Neural progenitor cell (in vitro differentiated cells): ENCODE results near the gene SIAH3. TPM values are rescaled to one million over a fixed set of nuclear protein-coding genes. Genes with fewer than 3 reads are reported as not detected.
"Not testable (repeated sequence)": the region's sequence is repeated elsewhere in the genome, so short reads cannot be mapped to it uniquely, and the experiment has no call there.

Source experiments
- DNase-seq: peaks from one replicate; pipeline ENCODE4 v3.0.0-alpha.2; 2016; ENCODE audit warnings: low spot score
- H2AFZ ChIP-seq: fragments of 200-600 bp; sonication (generic); replicated peaks from 2 replicates; pipeline ENCODE4 v1.6.1; 2016; ENCODE audit warnings: antibody characterized with exemption
- H3F3A ChIP-seq: fragments of 200-600 bp; sonication (generic); 2 replicates; pipeline ENCODE4 v1.6.1; 2016; ENCODE audit warnings: antibody characterized with exemption, low read depth
- H3K27ac ChIP-seq: fragments of 200-600 bp; sonication (generic); 2 replicates; pipeline ENCODE4 v1.5.1; 2016; ENCODE audit warnings: mild to moderate bottlenecking
- H3K27me3 ChIP-seq: fragments of 200-600 bp; sonication (generic); 2 replicates; pipeline ENCODE4 v1.6.1; 2016; ENCODE audit warnings: mild to moderate bottlenecking, moderate library complexity
- H3K36me3 ChIP-seq: fragments of 200-600 bp; sonication (generic); 2 replicates; pipeline ENCODE4 v1.5.1; 2016
- H3K4me1 ChIP-seq: fragments of 200-600 bp; sonication (generic); 2 replicates; pipeline ENCODE4 v1.6.1; 2016; ENCODE audit warnings: mixed run types
- H3K4me2 ChIP-seq: fragments of 200-600 bp; sonication (generic); 2 replicates; pipeline ENCODE4 v1.6.1; 2016
- H3K4me3 ChIP-seq: fragments of 200-600 bp; sonication (generic); 2 replicates; pipeline ENCODE4 v1.5.1; 2016
- H3K79me2 ChIP-seq: fragments of 200-600 bp; sonication (generic); 2 replicates; pipeline ENCODE4 v1.6.1; 2016; ENCODE audit warnings: low read depth
- H3K9ac ChIP-seq: fragments of 200-600 bp; sonication (generic); 2 replicates; pipeline ENCODE4 v1.6.1; 2016
- H3K9me3 ChIP-seq: fragments of 200-600 bp; sonication (generic); 2 replicates; pipeline ENCODE4 v1.5.1; 2016; ENCODE audit warnings: low read depth
- H4K20me1 ChIP-seq: fragments of 200-600 bp; sonication (generic); 2 replicates; pipeline ENCODE4 v1.6.1; 2016; ENCODE audit warnings: low read depth
- H3K27ac Mint-ChIP-seq: 3 replicates; pipeline ENCODE4 v1.8.0; 2021; ENCODE audit warnings: mixed read lengths
- H3K27me3 Mint-ChIP-seq: 2 replicates; pipeline ENCODE4 v1.8.0; 2022; ENCODE audit warnings: low read depth, mild to moderate bottlenecking, inconsistent platforms, moderate library complexity, mixed read lengths; ENCODE audit not compliant: insufficient read depth
- H3K36me3 Mint-ChIP-seq: 3 replicates; pipeline ENCODE4 v1.8.0; 2021; ENCODE audit warnings: mixed read lengths
- H3K4me1 Mint-ChIP-seq: 3 replicates; pipeline ENCODE4 v1.8.0; 2021; ENCODE audit warnings: mixed read lengths
- H3K4me3 Mint-ChIP-seq: 3 replicates; pipeline ENCODE4 v1.8.0; 2021; ENCODE audit warnings: mild to moderate bottlenecking, moderate library complexity, mixed read lengths
- H3K9me3 Mint-ChIP-seq: 3 replicates; pipeline ENCODE4 v1.8.0; 2020; ENCODE audit warnings: mixed read lengths
- CTCF ChIP-seq: fragments of 200-600 bp; sonication (generic); IDR thresholded peaks from 2 replicates; pipeline ENCODE4 v1.5.1; 2017; ENCODE audit warnings: antibody characterized with exemption, mild to moderate bottlenecking
- EZH2 ChIP-seq: fragments of 200-600 bp; sonication (generic); IDR thresholded peaks from 2 replicates; pipeline ENCODE4 v1.6.1; 2017; ENCODE audit warnings: antibody characterized with exemption, mild to moderate bottlenecking, moderate library complexity
- EZH2phosphoT487 ChIP-seq: fragments of 200-600 bp; sonication (generic); IDR thresholded peaks from 2 replicates; pipeline ENCODE4 v1.6.1; 2017; ENCODE audit warnings: antibody characterized with exemption
- total RNA-seq: library from RNA; depleted of rRNA; stranded (reverse); fragments of >200 nt; gene quantifications from 2 replicates; pipeline ENCODE4 v1.2.3, GENCODE V29; 2015; ENCODE audit warnings: low replicate concordance

The SIAH3 gene
- total RNA-seq, 1 donor from 2014 or later: not detected

GRCh38 chr13:45873491-45874325, 22.2 kb upstream of the SIAH3 start:
- H3K9ac ChIP-seq: no peak overlapping the region

GRCh38 chr13:45872566-45872965, 21.0 kb upstream of the SIAH3 start:
- peaks cover 4% of the 10 kb centered on the region for H3F3A ChIP-seq
- H3K4me3 Mint-ChIP-seq: no peak overlapping the region
- H3K9ac ChIP-seq: no peak overlapping the region
- H3K27me3 Mint-ChIP-seq: peaks cover 10% of the 10 kb centered on the region
- no peak overlapping the region for H3K4me3 ChIP-seq
- TF ChIP-seq EZH2 (no peak), CTCF (no peak), EZH2phosphoT487 (no peak)
- peaks cover 10% of the 10 kb centered on the region for H3K4me1 ChIP-seq
- peaks cover 14% of the 10 kb centered on the region for H3K27me3 ChIP-seq
- H3K9me3 Mint-ChIP-seq: peaks cover 3% of the 10 kb centered on the region
- H3K36me3 ChIP-seq: no peaks in the 10 kb centered on the region
- H3K9me3 ChIP-seq: no peaks in the 10 kb centered on the region
- H4K20me1 ChIP-seq: no peaks in the 10 kb centered on the region
- H3K4me1 Mint-ChIP-seq: peaks cover 26% of the 10 kb centered on the region
- DNase-seq: no peak
- no peak overlapping the region for H3K27ac Mint-ChIP-seq
- no peak overlapping the region for H2AFZ ChIP-seq
- no peak overlapping the region for H3K4me2 ChIP-seq
- no peak overlapping the region for H3K27ac ChIP-seq
- H3K79me2 ChIP-seq: no peaks in the 10 kb centered on the region
- no peaks in the 10 kb centered on the region for H3K36me3 Mint-ChIP-seq

More at GRCh38 chr13:45873491-45874325, 22.2 kb upstream of the SIAH3 start:
- no peak overlapping the region for H3K4me3 ChIP-seq
- peaks cover 10% of the 10 kb centered on the region for H3K4me1 ChIP-seq
- no peaks in the 10 kb centered on the region for H4K20me1 ChIP-seq
- Mint-ChIP-seq H3K9me3 (peaks cover 5% of the 10 kb centered on the region), H3K36me3 (no peaks in the 10 kb centered on the region), H3K27ac (peak overlapping the region; percentile 57), H3K4me3 (no peak overlapping the region), H3K27me3 (peaks cover 10% of the 10 kb centered on the region), H3K4me1 (peaks cover 26% of the 10 kb centered on the region)
- H3K27me3 ChIP-seq: peaks cover 19% of the 10 kb centered on the region
- TF ChIP-seq CTCF (no peak), EZH2 (no peak), EZH2phosphoT487 (no peak)
- peaks cover 4% of the 10 kb centered on the region for H3F3A ChIP-seq
- no peaks in the 10 kb centered on the region for H3K9me3 ChIP-seq
- peak; percentile 33 for DNase-seq
- H3K27ac ChIP-seq: no peak overlapping the region
- H2AFZ ChIP-seq: no peak overlapping the region
- H3K36me3 ChIP-seq: no peaks in the 10 kb centered on the region
- H3K4me2 ChIP-seq: peak overlapping the region; percentile 56
- no peaks in the 10 kb centered on the region for H3K79me2 ChIP-seq

GRCh38 chr13:45871201-45871600, 19.6 kb upstream of the SIAH3 start:
- Mint-ChIP-seq H3K27ac (peak overlapping the region; percentile 67), H3K4me1 (peaks cover 26% of the 10 kb centered on the region), H3K27me3 (peaks cover 13% of the 10 kb centered on the region)
- H3K27me3 ChIP-seq: peaks cover 14% of the 10 kb centered on the region
- H2AFZ ChIP-seq, H3K36me3 Mint-ChIP-seq, H3K9me3 ChIP-seq, DNase-seq, H3K4me2 ChIP-seq, H3K27ac ChIP-seq, H4K20me1 ChIP-seq, H3K9me3 Mint-ChIP-seq, H3K4me3 Mint-ChIP-seq, H3K9ac ChIP-seq, H3F3A ChIP-seq, H3K4me3 ChIP-seq, H3K79me2 ChIP-seq, H3K36me3 ChIP-seq: not testable (repeated sequence)
- peaks cover 10% of the 10 kb centered on the region for H3K4me1 ChIP-seq

GRCh38 chr13:45870232-45870631, 18.7 kb upstream of the SIAH3 start:
- Histone ChIP-seq H3K9me3 (no peaks in the 10 kb centered on the region), H2AFZ (no peak overlapping the region), H3K4me1 (peaks cover 10% of the 10 kb centered on the region), H3K27me3 (peaks cover 5% of the 10 kb centered on the region), H3K9ac (no peak overlapping the region), H3K4me2 (no peak overlapping the region), H3K27ac (no peak overlapping the region), H3K36me3 (no peaks in the 10 kb centered on the region), H4K20me1 (no peaks in the 10 kb centered on the region), H3K4me3 (no peak overlapping the region), H3F3A (peaks cover 4% of the 10 kb centered on the region), H3K79me2 (no peaks in the 10 kb centered on the region)
- H3K4me3 Mint-ChIP-seq: no peak overlapping the region
- TF ChIP-seq EZH2: no peak
- no peak for TF ChIP-seq CTCF
- TF ChIP-seq EZH2phosphoT487: no peak
- H3K27me3 Mint-ChIP-seq: peaks cover 8% of the 10 kb centered on the region
- no peaks in the 10 kb centered on the region for H3K36me3 Mint-ChIP-seq
- H3K9me3 Mint-ChIP-seq: peaks cover 3% of the 10 kb centered on the region
- H3K4me1 Mint-ChIP-seq: peaks cover 28% of the 10 kb centered on the region
- peak overlapping the region; percentile 10 for H3K27ac Mint-ChIP-seq
- DNase-seq: no peak
